Activated naive CD8-positive, alpha-beta T cell (primary cell): ENCODE measurements around the gene PODXL.
A peak's percentile ranks its signal among the peaks of the same experiment; 100 is the strongest.

Experiments
- H3K27ac Mint-ChIP-seq: one replicate; pipeline ENCODE4 v1.8.0; 2021; ENCODE audit warnings: mixed read lengths
- H3K27me3 Mint-ChIP-seq: one replicate; pipeline ENCODE4 v1.8.0; 2021; ENCODE audit warnings: mixed read lengths
- H3K36me3 Mint-ChIP-seq: one replicate; pipeline ENCODE4 v1.8.0; 2021; ENCODE audit warnings: mixed read lengths
- H3K4me1 Mint-ChIP-seq: one replicate; pipeline ENCODE4 v1.8.0; 2021; ENCODE audit warnings: low read depth, mixed read lengths
- H3K4me3 Mint-ChIP-seq: one replicate; pipeline ENCODE4 v1.8.0; 2021; ENCODE audit warnings: mild to moderate bottlenecking, mixed read lengths
- H3K9me3 Mint-ChIP-seq: one replicate; pipeline ENCODE4 v1.8.0; 2021; ENCODE audit warnings: low read depth, mixed read lengths

PODXL gene

DNA sequence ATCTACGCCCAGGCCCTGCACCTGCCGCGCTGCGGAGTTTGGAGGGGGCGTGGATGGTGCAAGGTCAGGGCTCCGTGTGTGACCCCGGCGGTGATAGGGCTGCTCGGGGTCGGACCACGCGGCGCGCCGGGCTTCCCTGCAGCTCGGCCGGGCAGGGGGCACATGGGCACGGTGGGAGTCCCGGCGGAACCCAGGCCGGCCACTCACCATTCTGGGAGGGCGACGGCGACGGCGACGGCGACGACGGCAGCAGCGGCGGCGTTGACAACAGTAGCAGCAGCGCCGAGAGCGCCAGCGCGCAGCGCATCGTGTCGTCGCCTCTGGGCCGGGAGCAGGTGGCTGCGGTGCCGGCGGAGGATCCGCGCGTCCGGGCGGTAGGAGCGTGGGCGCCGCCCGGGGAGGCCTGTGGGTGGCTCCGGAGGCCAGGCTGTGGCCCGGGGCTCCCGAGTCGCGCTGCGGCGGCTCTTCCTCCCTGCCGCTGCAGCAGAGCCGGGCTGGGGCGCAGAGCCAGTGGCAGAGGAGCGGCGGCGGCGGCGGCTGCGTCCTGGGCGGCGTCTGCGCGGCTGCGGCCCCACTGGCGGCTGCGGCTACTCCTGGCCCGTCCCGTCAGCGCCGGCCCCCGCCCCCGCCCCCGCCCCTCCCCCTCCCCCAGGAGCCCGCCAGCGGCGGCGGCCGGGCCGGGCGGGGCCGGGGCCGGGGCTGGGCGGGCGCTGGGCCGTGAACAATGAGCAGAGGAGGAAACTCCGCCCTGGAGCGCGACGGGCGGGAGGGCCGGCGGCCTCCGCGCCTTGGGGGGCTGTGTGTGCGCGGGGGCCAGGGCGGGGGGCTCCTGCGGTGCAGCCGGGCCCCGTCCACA is at the start of gene PODXL:
Gene PODXL, minus strand, starts transcription at position 576 of the 856 bp plus-strand sequence. Its CDS starts 269 bp downstream, at position 307.
- Mint-ChIP-seq H3K9me3 (no peaks in the 10 kb centered on the region), H3K4me1 (peaks cover 14% of the 10 kb centered on the region), H3K27me3 (peaks cover 32% of the 10 kb centered on the region), H3K27ac (no peak within 1 kb of the TSS), H3K36me3 (no peaks in the 10 kb centered on the region), H3K4me3 (peak within 1 kb of the TSS; percentile 83)

DNA sequence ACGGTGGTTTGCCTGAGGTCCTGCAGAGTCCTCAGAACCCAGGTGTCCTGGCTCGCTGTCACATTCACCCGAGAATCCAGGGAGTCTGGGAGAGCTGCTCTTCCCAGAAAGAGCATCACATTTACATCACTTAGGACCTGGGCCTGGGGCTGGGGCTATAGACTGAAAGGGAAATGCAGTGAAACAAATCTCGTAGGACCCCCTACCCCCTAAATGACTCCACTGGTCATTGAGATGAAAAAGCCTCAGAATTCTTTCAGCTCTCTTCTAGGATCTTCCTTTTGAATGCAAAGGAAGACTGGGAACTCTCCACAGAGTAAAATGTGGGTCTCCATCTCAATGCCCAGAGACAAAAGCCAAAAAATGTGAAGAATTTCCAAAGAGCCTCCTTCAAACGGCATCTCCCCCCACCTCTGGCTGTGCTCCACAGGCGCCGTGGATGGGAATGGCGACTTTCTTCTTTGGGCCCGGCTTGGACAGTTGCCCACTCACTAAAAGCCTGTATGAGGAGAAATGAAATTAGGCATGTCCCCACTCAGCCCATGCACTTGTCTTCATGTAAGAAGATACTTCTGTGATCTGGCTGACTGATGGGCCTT is 49.0 kb upstream of the PODXL start:
- no peaks in the 10 kb centered on the region for H3K4me1 Mint-ChIP-seq
- no peaks in the 10 kb centered on the region for H3K36me3 Mint-ChIP-seq
- H3K9me3 Mint-ChIP-seq: no peaks in the 10 kb centered on the region
- peaks cover 14% of the 10 kb centered on the region for H3K27me3 Mint-ChIP-seq
- H3K4me3 Mint-ChIP-seq: no peak overlapping the region
- H3K27ac Mint-ChIP-seq: no peak overlapping the region

DNA sequence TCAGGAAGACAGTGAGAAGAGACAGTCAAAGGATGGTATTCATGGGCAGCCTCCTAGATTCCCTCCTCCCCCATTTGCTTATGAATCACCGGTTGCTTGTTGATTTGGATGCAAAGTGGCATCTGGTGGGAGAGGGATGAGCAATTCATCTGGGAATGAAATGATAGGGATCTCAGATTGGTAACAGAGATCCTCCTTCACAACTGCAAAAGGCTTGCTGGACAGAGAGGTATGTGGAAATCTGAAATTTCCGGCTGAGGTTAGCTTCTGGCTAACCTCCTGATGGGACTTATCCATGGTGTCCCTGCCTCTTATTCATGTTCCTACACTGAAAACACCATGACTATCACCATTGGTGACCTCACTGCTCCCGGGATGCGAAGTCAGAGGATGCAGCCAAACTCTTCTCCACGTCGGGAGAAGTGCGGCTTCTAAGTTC is 48.4 kb upstream of the PODXL start:
- no peaks in the 10 kb centered on the region for H3K4me1 Mint-ChIP-seq
- peaks cover 14% of the 10 kb centered on the region for H3K27me3 Mint-ChIP-seq
- no peaks in the 10 kb centered on the region for H3K9me3 Mint-ChIP-seq
- H3K4me3 Mint-ChIP-seq: no peak overlapping the region
- no peaks in the 10 kb centered on the region for H3K36me3 Mint-ChIP-seq
- no peak overlapping the region for H3K27ac Mint-ChIP-seq

DNA sequence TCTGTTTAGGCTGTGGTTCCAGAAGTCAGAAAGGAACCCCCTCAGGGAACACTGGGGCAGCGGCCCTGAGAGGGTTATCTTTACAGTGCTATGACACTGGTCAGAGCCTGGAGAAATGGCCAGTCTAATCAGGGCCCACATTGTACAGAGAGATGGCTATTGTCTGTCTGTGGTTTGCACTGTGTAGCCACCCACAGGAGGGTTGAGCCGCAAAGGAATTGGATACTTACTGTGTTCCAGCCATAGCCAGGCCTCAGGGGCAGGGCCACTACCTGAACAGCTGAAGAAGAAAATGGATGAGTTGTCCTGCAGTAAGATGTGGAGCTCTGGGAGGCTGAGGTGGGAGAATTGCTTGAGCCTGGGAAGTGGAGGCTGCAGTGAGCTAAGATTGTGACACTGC is 47.5 kb upstream of the PODXL start:
- H3K9me3 Mint-ChIP-seq: no peaks in the 10 kb centered on the region
- H3K4me1 Mint-ChIP-seq: no peaks in the 10 kb centered on the region
- peaks cover 14% of the 10 kb centered on the region for H3K27me3 Mint-ChIP-seq
- no peak overlapping the region for H3K4me3 Mint-ChIP-seq
- H3K27ac Mint-ChIP-seq: no peak overlapping the region
- H3K36me3 Mint-ChIP-seq: no peaks in the 10 kb centered on the region

DNA sequence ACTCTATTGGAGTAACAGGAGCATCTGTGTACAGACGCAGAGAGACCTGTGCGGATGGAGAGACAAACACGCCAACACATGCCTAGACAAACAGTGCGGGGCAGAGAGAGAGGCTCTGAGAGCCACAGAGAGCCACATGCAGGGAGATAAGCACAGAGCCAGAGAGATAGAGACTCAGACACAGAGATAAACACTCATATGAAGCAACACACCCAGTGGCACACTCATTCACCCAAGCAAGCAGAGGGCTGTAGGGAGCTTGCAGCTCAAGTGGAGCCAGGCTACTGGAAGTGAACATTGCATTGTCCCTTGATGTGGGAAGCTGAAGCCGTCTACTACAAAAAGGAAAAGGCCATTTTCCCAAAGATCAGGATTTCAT is 46.6 kb upstream of the PODXL start:
- no peaks in the 10 kb centered on the region for H3K36me3 Mint-ChIP-seq
- H3K4me3 Mint-ChIP-seq: no peak overlapping the region
- no peak overlapping the region for H3K27ac Mint-ChIP-seq

DNA sequence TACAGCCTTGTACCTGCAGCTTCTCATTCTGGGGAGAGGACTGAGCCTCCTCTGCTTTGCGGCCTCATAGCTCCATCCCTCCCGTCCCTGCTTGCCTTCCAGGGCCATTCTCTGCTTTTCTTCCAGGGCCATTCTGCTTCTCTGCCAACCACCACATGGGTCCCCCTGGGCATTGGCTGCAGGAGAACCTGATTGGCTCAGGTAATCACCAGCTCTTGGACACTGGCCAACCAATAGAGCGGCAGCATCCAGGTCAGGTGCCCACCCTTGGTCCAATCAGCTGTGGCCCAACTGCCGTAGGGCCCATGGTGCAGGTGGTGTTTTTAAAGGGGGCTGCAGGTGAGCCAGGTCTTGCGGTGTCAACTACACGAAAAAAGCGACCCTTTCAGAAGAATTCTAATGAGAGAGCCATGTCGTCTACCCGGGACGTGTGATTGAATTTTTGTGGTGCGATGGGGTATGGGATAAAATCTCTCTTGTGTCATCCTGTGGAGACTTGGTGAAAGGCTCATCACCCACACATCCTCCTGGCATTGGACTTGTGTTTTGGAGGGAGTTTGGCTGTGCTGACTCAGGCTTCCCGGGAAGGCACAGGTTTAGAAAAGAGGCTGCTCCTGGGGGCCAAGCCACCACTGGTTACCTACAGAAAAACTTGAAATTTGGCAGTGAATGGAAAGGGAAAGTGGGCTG is 46.0 kb upstream of the PODXL start:
- no peak overlapping the region for H3K27ac Mint-ChIP-seq
- no peaks in the 10 kb centered on the region for H3K9me3 Mint-ChIP-seq
- H3K4me1 Mint-ChIP-seq: no peaks in the 10 kb centered on the region
- no peak overlapping the region for H3K4me3 Mint-ChIP-seq
- H3K27me3 Mint-ChIP-seq: peaks cover 11% of the 10 kb centered on the region
- no peaks in the 10 kb centered on the region for H3K36me3 Mint-ChIP-seq

More for the DNA sequence above, 46.6 kb upstream of the PODXL start:
- Mint-ChIP-seq H3K4me1 (no peaks in the 10 kb centered on the region), H3K27me3 (peaks cover 12% of the 10 kb centered on the region), H3K9me3 (no peaks in the 10 kb centered on the region)

DNA sequence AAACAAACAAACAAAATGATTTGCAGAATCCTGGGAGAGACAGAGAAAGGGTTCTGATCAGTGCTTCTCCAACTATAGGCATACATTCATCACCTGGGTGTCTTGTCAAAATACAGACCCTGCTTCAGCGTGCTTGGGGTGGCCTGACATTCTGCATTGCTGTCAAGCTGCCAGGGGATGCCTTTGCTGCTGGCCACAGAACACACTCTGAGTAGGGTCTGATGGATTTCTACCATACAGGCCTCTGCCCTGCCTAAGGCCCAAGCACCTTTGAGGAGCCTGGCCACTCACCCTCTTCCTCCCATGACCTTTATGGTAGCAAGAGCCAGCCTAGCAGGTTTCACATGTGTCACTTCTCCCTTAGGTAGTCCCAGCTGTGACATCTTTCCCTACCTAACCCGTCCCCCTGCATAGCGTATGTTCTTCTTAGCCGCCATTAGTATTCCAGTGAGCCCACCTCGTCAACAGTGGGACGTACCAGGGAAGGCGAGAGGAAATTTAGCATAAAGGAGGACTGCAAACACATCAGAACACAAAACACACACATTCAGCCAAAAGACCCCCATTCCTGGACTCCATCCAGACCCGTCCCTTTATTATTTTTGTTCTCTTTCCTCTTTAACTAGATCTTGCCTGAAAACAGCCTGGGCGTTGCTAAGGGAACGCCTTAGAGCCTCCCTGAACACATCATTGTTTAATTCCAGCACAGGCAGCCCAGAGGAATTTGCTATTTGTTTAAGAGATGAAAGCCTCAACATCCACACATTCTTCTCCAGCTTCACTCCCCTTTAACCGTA is 43.9 kb upstream of the PODXL start:
- Mint-ChIP-seq H3K27me3 (peaks cover 4% of the 10 kb centered on the region), H3K27ac (no peak overlapping the region), H3K4me3 (no peak overlapping the region), H3K36me3 (no peaks in the 10 kb centered on the region), H3K4me1 (no peaks in the 10 kb centered on the region), H3K9me3 (no peaks in the 10 kb centered on the region)

DNA sequence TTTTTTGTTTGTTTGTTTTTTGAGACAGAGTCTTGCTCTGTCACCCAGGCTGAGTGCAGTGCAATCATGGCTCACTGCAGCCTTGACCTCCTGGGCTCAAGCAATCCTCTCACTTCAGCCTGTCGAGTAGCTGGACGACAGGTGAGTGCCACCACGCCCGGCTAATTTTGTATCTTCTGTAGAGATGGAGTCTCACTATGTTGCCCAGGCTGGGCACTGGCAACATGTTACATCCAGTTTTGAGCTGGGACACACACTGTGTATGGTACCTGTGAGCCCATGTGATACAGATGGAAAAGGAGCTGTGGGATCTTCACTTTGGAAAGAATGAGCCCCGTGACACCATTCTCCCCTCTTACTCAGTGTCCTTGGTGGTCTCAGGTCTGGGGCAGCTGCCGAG is 40.4 kb upstream of the PODXL start:
- no peak overlapping the region for H3K27ac Mint-ChIP-seq
- no peaks in the 10 kb centered on the region for H3K9me3 Mint-ChIP-seq
- no peaks in the 10 kb centered on the region for H3K36me3 Mint-ChIP-seq
- H3K4me3 Mint-ChIP-seq: no peak overlapping the region
- H3K4me1 Mint-ChIP-seq: no peaks in the 10 kb centered on the region
- H3K27me3 Mint-ChIP-seq: peaks cover 3% of the 10 kb centered on the region

DNA sequence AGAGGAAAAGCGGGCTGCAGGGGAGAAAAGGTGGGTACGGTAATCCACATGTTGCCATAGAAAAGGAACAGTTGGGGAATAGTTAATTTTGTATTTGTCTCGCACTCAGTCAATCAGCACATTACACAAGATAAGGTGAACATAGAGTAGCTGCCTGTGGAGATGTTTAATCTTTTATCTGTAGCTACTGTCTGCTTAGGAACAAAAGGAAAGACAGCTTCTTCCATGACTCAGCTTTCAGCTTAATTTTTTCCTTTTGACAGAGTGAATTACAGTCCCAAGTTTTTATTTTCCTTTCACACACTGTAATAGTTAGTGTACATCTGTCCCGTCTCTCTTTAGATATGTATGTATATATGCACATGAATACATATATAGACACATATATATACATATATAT is 39.3 kb upstream of the PODXL start:
- H3K36me3 Mint-ChIP-seq: no peaks in the 10 kb centered on the region
- no peak overlapping the region for H3K4me3 Mint-ChIP-seq
- H3K4me1 Mint-ChIP-seq: no peaks in the 10 kb centered on the region
- H3K27ac Mint-ChIP-seq: no peak overlapping the region
- H3K9me3 Mint-ChIP-seq: no peaks in the 10 kb centered on the region
- H3K27me3 Mint-ChIP-seq: peaks cover 3% of the 10 kb centered on the region

DNA sequence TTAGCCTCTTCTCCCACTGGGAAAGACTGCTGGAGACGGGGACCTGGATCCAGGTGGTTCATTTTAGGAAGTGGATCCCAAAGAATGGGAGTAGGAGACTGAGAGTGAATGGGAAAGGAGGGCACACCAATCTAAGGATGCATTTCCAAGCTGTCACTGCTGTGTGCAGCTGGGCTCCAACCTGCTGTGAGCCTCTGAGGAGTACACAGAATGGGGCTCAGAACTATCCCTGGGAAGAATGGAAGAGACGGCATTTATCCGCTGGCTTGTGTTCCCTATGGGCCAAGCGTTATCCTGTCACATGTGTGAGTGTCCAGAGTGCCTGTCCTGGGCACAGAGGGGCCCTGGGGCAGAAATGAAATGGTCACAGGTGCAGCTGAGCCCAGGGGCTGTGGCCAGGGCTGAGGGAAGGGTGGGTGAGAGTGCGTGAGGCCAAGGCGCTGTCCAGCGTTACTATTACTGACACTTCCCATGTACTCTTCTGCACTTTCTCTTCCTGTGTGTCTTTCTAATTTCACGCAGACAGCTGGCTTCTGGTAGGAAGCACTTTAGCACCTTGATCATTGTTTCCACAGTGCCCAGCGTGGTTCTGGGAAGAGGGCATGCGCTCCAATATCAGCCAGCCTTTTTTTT is 35.4 kb upstream of the PODXL start:
- Mint-ChIP-seq H3K27me3 (peaks cover 2% of the 10 kb centered on the region), H3K36me3 (no peaks in the 10 kb centered on the region), H3K4me3 (no peak overlapping the region)

DNA sequence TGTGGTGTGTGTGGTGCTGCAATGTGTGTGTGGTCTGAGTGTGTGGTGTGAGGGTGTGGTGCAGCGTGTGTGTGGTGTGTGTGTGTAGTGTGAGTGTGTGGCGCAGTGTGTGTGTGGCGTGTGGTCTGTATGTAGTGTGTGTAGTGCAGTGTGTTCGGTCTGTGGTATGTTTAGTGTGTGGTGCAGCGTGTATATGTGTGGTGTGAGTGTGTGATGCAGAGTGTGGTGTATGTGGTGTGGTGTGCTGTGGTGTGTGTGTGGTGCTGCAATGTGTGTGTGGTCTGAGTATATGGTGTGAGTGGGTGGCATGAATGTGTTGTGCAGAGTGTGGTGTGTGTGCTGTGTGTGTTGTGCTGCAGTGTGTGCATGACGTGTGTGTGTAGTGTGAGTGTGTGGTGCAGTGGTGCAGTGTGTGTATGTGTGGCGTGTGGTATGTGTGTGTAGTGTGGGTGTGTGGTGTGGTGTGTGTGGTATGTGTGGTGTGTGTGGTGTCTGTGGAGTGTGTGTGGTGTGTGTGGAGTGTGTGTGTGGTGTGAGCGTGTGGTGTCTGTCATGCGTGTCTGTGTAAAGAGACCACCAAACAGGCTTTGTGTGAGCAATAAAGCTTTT is 31.0 kb upstream of the PODXL start:
- Mint-ChIP-seq H3K9me3 (no peaks in the 10 kb centered on the region), H3K36me3 (no peaks in the 10 kb centered on the region), H3K27ac (no peak overlapping the region), H3K4me3 (no peak overlapping the region), H3K4me1 (no peaks in the 10 kb centered on the region), H3K27me3 (peaks cover 3% of the 10 kb centered on the region)

More for the DNA sequence above, 35.4 kb upstream of the PODXL start:
- no peaks in the 10 kb centered on the region for H3K9me3 Mint-ChIP-seq
- H3K27ac Mint-ChIP-seq: no peak overlapping the region
- no peaks in the 10 kb centered on the region for H3K4me1 Mint-ChIP-seq

DNA sequence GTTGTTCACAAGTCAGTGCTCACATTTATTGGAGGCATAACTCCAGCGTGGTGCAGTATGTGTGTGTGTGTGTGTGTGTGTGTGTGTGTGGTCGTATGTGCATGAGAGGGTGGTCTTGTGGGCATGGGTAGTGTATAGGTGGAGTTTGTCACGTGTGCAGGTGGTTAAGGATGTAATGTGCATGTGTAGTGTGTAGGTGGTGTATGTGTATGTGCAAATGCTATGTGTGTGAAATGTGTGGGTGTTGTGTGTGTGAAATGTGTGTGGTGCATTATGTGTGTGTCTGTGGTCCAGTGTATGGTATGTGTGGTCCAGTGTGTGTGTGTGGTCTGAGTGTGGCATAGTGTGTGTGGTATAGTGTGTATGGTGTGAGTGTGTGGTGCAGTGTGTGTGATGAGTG is 30.3 kb upstream of the PODXL start:
- Mint-ChIP-seq H3K9me3 (no peaks in the 10 kb centered on the region), H3K4me3 (no peak overlapping the region), H3K36me3 (no peaks in the 10 kb centered on the region), H3K27me3 (peaks cover 3% of the 10 kb centered on the region), H3K4me1 (no peaks in the 10 kb centered on the region), H3K27ac (no peak overlapping the region)

DNA sequence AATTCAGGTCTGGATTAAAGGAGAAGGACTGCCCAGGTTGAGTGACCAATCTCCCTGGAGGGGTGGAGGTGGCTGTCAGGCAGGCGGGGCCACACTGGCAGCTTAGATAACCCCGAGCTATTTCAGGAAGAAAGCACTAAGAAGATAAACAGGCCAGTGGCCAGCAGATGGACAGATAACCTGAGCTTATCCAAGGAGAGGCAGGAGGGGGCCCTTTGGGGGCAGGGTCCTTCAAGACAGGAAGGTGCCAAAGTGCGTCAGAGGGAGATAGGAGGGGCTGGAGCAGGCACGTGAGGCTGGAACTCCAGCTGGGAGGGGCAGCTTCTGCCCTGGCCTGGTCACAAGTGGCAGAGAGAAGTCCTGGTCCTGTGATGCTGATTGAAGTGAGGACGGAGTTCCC is 29.8 kb upstream of the PODXL start:
- H3K27ac Mint-ChIP-seq: no peak overlapping the region
- no peaks in the 10 kb centered on the region for H3K36me3 Mint-ChIP-seq
- no peak overlapping the region for H3K4me3 Mint-ChIP-seq
- no peaks in the 10 kb centered on the region for H3K4me1 Mint-ChIP-seq
- peaks cover 3% of the 10 kb centered on the region for H3K27me3 Mint-ChIP-seq
- no peaks in the 10 kb centered on the region for H3K9me3 Mint-ChIP-seq

DNA sequence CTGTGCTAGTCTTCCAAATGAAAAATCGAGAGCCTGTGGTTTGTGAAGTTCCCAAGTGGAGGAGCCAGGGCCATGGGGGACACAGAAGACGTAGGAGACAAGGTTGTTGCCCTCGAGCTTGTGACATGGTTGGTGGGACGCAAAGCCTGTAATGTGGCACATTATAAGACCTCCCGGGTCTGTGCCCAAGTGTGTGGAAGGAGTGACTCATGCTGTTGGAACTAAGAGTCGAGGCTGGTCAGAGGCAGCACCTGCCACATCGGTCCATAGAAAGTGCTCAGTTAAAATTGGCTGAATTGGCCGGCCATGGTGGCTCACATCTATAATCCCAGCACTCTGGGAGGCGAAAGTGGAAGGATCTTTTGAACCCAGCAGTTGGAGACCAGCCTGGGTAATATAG is 27.0 kb upstream of the PODXL start:
- Mint-ChIP-seq H3K27me3 (peaks cover 3% of the 10 kb centered on the region), H3K9me3 (no peaks in the 10 kb centered on the region), H3K4me1 (no peaks in the 10 kb centered on the region), H3K27ac (no peak overlapping the region), H3K36me3 (no peaks in the 10 kb centered on the region), H3K4me3 (no peak overlapping the region)
